Erythroblast (primary cell): ENCODE data around the gene CPA4.
"Not testable (repeated sequence)": the region's sequence is repeated elsewhere in the genome, so short reads cannot be mapped to it uniquely, and the experiment has no call there.

Experiments used
- DNase-seq, 2 experiments: peaks; one replicate each; lab custom pipeline; 2025; lab: John Stamatoyannopoulos, UW
- GATA1 ChIP-seq: IDR thresholded peaks from 2 replicates; pipeline ENCODE4 v1.6.1; 2011; ENCODE audit warnings: low read depth, mild to moderate bottlenecking, control low read depth, low read length, moderate library complexity
- POLR2A ChIP-seq: IDR thresholded peaks from 2 replicates; pipeline ENCODE4 v1.6.1; 2011; ENCODE audit warnings: mild to moderate bottlenecking, low read length

CPA4 gene

DNA sequence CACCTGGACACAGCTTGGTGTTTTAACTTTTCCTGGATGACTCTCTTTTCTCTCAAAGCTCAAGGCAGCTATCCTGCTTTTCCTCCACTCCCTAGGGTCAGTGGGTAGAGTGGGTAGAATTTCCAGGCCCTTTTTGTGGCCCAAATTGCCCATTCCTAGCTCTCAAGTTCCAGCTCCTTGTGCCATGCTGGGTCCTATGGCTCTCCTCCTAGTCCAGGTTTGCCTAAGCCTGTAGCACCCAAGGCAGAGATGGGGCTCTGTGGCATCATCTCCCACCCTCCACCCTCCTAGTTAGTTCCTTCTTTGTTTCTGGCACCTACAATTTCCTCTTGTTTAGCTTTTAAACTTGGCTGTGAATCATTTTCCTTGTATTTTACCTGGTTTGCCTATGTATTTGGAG is 9.7 kb downstream of the CPA4 start:
- DNase-seq: no peak
- TF ChIP-seq POLR2A (no peak), GATA1 (no peak)

GRCh38 chr7:130303127-130303526 is 10.2 kb downstream of the CPA4 start:
- DNase-seq: no peak
- TF ChIP-seq GATA1 (no peak), POLR2A (no peak)

GRCh38 chr7:130303551-130303950 is 10.6 kb downstream of the CPA4 start:
- DNase-seq: no peak
- TF ChIP-seq POLR2A (no peak), GATA1 (no peak)

DNA sequence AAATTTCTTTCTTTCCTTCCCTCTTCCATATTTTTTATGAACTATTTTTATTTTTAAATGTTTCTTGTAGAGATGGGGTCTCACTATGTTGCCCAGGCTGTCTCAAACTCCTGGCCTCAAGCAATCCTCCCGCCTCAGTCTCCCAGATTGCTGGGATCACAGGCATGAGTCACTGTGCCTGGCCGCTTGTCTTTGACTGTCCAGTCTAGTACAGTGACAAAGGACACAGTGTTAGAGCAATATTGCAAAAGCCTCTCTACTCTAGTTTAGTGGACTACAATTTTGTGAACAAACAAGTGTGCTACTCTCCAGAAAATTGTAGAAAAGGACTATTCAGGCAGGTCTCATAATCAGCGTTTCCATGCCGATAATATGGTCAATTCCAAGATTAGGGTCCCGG is 11.0 kb downstream of the CPA4 start:
- DNase-seq: no peak
- no peak for TF ChIP-seq POLR2A
- no peak for TF ChIP-seq GATA1

- no peak for DNase-seq
- TF ChIP-seq GATA1: no peak
- TF ChIP-seq POLR2A: no peak
These were observed 11.9 kb downstream of the CPA4 start for GRCh38 chr7:130304878-130305277.

DNA sequence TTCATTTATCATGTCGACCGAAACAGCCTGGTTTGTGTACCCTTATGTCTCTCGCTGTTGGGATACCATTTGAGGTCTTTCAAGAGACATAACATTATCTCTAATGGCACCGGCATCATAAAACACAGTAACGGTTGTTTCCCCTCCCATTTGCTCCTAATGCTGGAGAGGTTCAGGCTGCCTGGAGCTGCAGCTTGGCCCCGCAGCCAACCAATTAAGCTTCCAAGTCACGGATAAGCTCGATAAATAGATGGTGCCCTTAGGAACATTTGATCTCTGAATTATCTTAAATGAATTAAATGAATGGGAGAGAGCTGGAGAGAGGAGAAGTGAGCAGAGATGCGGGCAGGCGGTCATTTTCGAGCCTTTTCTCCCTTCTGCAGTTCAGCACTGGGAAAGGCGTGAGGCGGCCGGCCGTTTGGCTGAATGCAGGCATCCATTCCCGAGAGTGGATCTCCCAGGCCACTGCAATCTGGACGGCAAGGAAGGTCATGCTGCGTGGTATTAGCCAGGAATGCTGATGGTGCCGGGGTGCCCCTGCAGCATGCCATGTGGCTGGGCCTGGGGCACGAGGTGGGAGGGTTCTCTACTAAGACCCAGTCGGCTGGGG is 12.6 kb downstream of the CPA4 start:
- TF ChIP-seq GATA1 (no peak), POLR2A (no peak)
- DNase-seq: no peak

DNA sequence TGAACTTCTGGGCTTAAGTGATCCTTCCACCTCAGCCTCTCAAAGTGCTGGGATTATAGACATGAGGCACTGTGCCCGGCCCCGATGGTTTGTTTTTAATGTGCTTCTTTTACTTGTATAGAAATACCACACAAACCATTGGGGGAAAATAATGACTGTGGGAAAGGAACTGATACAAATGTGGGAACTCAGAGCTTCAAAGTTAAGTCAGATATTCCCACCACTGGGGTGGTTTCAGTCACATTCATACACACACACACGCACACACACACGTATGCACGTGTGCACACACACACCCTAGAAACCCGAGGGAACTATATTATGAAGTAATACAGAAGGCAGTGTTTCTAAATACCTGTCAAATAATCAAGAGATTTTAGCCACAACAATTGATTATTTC is 17.0 kb downstream of the CPA4 start:
- TF ChIP-seq POLR2A (no peak), GATA1 (no peak)
- DNase-seq: no peak

- TF ChIP-seq GATA1: no peak
- no peak for TF ChIP-seq POLR2A
- DNase-seq: no peak
These were observed 21.3 kb downstream of the CPA4 start for GRCh38 chr7:130314305-130314704.

DNA sequence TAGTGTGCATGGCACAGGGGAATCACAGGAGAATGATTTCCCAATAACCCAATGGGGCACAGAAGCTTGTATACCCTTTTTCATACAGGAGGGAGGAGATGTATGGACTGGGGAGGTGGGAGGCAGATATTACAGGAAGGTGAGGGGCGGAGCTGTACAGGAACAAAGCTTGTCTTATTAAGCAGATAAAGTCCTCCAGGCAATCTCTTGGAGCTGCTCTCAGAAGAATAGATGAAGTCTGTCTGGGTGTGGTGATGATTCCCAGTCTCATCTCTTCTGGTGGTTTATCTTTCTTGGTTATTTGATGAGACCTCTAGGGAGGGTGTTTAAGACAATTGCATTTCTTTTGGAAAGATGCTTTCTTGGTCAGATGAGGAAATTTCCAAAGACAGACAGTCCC is 26.6 kb downstream of the CPA4 start:
- TF ChIP-seq POLR2A: no peak
- no peak for TF ChIP-seq GATA1
- no peak for DNase-seq

DNA sequence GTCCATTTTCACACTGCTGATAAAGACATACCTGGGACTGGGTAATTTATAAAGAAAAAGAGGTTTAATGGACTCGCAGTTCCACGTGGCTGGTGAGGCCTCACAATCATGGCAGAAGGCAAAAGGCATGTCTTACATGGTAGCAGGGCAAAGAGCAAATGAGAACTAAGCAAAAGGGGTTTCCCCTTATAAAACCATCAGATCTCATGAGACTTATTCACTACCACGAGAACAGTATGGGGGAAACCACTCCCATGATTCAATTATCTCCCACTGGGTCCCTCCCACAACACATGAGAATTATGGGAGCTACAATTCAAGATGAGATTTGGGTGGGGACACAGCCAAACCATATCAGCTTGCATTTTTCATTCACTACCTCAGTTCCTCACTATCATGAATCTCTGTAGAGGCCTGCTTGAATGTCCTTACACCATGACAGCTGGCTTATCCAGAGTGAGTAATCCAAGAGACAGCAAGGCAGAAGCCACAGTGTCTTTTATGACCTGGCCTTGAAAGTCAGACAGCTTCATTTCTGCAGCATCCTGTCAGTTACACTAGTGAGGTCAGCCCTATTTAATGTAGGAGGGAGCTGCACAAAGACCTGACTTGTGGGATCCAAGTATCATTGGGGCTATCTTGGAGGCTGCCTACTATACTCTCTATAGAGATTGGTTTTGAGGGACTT is 28.7 kb downstream of the CPA4 start:
- DNase-seq: not testable (repeated sequence)

DNA sequence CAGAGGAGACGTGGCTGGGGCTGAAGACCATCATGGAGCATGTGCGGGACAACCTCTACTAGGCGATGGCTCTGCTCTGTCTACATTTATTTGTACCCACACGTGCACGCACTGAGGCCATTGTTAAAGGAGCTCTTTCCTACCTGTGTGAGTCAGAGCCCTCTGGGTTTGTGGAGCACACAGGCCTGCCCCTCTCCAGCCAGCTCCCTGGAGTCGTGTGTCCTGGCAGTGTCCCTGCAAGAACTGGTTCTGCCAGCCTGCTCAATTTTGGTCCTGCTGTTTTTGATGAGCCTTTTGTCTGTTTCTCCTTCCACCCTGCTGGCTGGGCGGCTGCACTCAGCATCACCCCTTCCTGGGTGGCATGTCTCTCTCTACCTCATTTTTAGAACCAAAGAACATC is 29.7 kb downstream of the CPA4 start:
- no peak for DNase-seq
- no peak for TF ChIP-seq POLR2A
- TF ChIP-seq GATA1: no peak

GRCh38 chr7:130324306-130324943 is 31.5 kb downstream of the CPA4 start:
- TF ChIP-seq GATA1 (no peak), POLR2A (no peak)
- no peak for DNase-seq

DNA sequence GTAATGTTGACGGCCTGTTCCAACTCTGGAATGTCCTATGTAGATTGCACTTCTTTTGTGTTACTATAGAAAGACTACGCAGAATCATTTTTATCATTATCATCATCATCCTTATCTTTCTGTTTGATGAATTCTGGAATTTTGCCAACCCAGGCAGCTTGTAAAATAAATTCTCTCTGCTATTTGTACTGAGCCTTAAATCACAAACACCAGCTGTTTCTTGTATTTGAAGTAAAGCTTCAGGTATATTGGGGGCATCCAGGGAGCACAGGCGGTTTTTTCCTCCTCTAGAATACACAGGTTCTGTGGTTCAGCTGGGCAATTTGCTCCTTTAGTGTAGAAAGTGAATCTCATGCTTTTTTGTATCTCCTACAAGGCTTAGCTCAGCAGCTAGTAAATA is 36.7 kb downstream of the CPA4 start:
- TF ChIP-seq POLR2A (no peak), GATA1 (no peak)
- DNase-seq: no peak

- TF ChIP-seq GATA1: no peak
- TF ChIP-seq POLR2A: no peak
These were observed 39.5 kb downstream of the CPA4 start for GRCh38 chr7:130332259-130333053.

More at GRCh38 chr7:130332259-130333053, 39.5 kb downstream of the CPA4 start:
- DNase-seq: no peak
